Testis (tissue), 3 donors: ENCODE data around the gene MBTD1. TPM values are rescaled to one million over a fixed set of nuclear protein-coding genes. Genes with fewer than 3 reads are reported as not detected.

Experiments used
- DNase-seq: peaks from one replicate; pipeline ENCODE4 v3.0.0-alpha.2; 2019
- H3K27ac ChIP-seq, 2 donors: fragments of 200-600 bp; sonication (generic); one replicate each; pipeline ENCODE4 v1.5.1; 2019
- H3K27me3 ChIP-seq: fragments of 200-600 bp; sonication (generic); one replicate; pipeline ENCODE4 v1.5.1; 2019
- H3K36me3 ChIP-seq: fragments of 200-600 bp; sonication (generic); one replicate; pipeline ENCODE4 v1.5.1; 2017; ENCODE audit warnings: low read depth; ENCODE audit errors: missing control alignments
- H3K4me1 ChIP-seq: fragments of 200-600 bp; sonication (generic); one replicate; pipeline ENCODE4 v1.5.1; 2019
- H3K4me3 ChIP-seq, 2 donors: fragments of 200-600 bp; sonication (generic); one replicate each; pipeline ENCODE4 v1.5.1; 2017 to 2019
- H3K9me3 ChIP-seq: fragments of 200-600 bp; sonication (generic); one replicate; pipeline ENCODE4 v1.5.1; 2017
- CTCF ChIP-seq, 3 experiments: fragments of 450-650 bp in 2 of 3; fragments of 200-600 bp in 1 of 3; sonication (generic) in 1 of 3; IDR thresholded peaks; one replicate each; pipeline ENCODE4 v1.5.1; 2016 to 2019; ENCODE audit warnings: antibody characterized with exemption in 3 of 3, mild to moderate bottlenecking in 2 of 3, moderate library complexity in 1 of 3
- POLR2A ChIP-seq: fragments of 450-650 bp; IDR thresholded peaks from one replicate; pipeline ENCODE4 v1.6.1; 2017; ENCODE audit warnings: antibody characterized with exemption, mild to moderate bottlenecking, moderate library complexity
- WGBS, 2 donors: methylation state at CpG; one replicate each; pipeline ENCODE4 v1.1.5; 2018; 5-methylcytosine and 5-hydroxymethylcytosine counted together
- intact Hi-C: fragments of 100-400 bp; cut with DNase I; formaldehyde crosslinking; loops from one replicate; pipeline ENCODE4 v1.15.1; 2023; ENCODE audit warnings: low total_unique reads
- polyA plus RNA-seq: library from polyadenylated mRNA; stranded (reverse); fragments of 350-450 nt; fragmentation: Illumina TruSeq; extraction: RNeasy Lipid Tissue Mini Kit (QIAGEN cat#74804); gene quantifications from one replicate; pipeline ENCODE4 v1.2.3, GENCODE V29; 2014; ENCODE audit warnings: low read depth, low replicate concordance; ENCODE audit not compliant: insufficient read depth
- total RNA-seq, 2 donors: library from RNA; depleted of rRNA; stranded (reverse); fragments of >200 nt; gene quantifications; one replicate each; pipeline ENCODE4 v1.2.3, GENCODE V29; 2016

Gene MBTD1
- total and polyA plus RNA-seq, 3 donors from 2014 or later, result 49.1 to 68.3 (median 55.2) TPM

GRCh38 chr17:51165680-51166197, 94.1 kb downstream of the MBTD1 start:
- intact Hi-C loops, result no loop called here
- no peaks in the 10 kb centered on the region for H3K27me3 ChIP-seq
- H3K36me3 ChIP-seq, result no peaks in the 10 kb centered on the region
- peak overlapping the region; percentile 77 to 91 for H3K4me3 ChIP-seq
- TF ChIP-seq POLR2A (no peak), CTCF (IDR thresholded peaks at IDR 0.05) (no peak)
- peaks cover 14% of the 10 kb centered on the region for H3K4me1 ChIP-seq
- no peaks in the 10 kb centered on the region for H3K9me3 ChIP-seq
- WGBS, 2 donors, result 10 to 11% methylated on average over 21 of the region's 21 CpGs
- peak overlapping the region; percentile 72 to 92 for H3K27ac ChIP-seq
- DNase-seq, result no peak

GRCh38 chr17:51164911-51165679, 94.8 kb downstream of the MBTD1 start:
- H3K9me3 ChIP-seq, result no peaks in the 10 kb centered on the region
- intact Hi-C loops, result no loop called here
- peak overlapping the region in 1 of 2 donors; percentile 92 for H3K27ac ChIP-seq
- no peak for DNase-seq
- TF ChIP-seq CTCF (IDR thresholded peaks at IDR 0.05), result no peak
- no peak for TF ChIP-seq POLR2A
- no peaks in the 10 kb centered on the region for H3K36me3 ChIP-seq
- H3K27me3 ChIP-seq, result no peaks in the 10 kb centered on the region
- peaks cover 14% of the 10 kb centered on the region for H3K4me1 ChIP-seq
- peak overlapping the region in 1 of 2 donors; percentile 77 for H3K4me3 ChIP-seq
- WGBS, 2 donors, result 58% methylated on average over 11 to 16 of the region's 16 CpGs

- Histone ChIP-seq H3K36me3 (no peaks in the 10 kb centered on the region), H3K27ac (no peak overlapping the region), H3K27me3 (no peaks in the 10 kb centered on the region), H3K9me3 (no peaks in the 10 kb centered on the region), H3K4me3 (no peak overlapping the region), H3K4me1 (peaks cover 7% of the 10 kb centered on the region)
- intact Hi-C loops, result no loop called here
- DNase-seq, result no peak
- WGBS, 2 donors, result 81 to 83% methylated on average over 3 of the region's 3 CpGs
- TF ChIP-seq CTCF (IDR thresholded peaks at IDR 0.05) (no peak), POLR2A (no peak)
Measured at GRCh38 chr17:51161541-51161940, 98.3 kb downstream of the MBTD1 start.

GRCh38 chr17:51159604-51160003, 100.2 kb downstream of the MBTD1 start:
- no peak for TF ChIP-seq CTCF (IDR thresholded peaks at IDR 0.05)
- no peak for TF ChIP-seq POLR2A
- Histone ChIP-seq H3K4me1 (no peaks in the 10 kb centered on the region), H3K9me3 (no peaks in the 10 kb centered on the region), H3K27ac (no peak overlapping the region), H3K4me3 (no peak overlapping the region), H3K27me3 (no peaks in the 10 kb centered on the region), H3K36me3 (no peaks in the 10 kb centered on the region)
- WGBS, 2 donors, result 98% methylated on average over 3 of the region's 3 CpGs
- DNase-seq, result no peak
- intact Hi-C loops, result loop anchor here (10.0 kb wide), 1 partner anchor 155 kb away; no protein-coding TSS in a partner anchor
